ENCODE data around the gene BMP8B.

The BMP8B gene

DNA sequence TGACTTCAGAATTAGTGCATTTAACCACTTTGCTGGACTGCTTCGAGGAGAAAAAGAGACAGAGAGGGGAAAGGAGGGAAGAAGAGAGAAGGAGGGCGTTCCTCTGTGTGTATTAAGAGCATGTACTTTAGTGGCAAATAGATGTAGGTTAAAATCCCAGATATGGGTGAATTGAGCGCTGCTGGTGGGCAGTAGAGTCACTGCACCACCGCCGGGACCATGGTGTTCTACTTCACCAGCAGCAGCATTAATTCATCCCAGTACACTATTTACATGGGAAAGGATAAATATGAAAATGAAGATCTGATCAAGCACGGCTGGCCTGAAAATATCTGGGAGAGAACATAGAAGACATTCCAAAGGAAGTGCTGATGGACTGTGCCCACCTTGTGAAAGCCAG lies 70.9 kb downstream of the BMP8B start:
- DNase-seq, result no peak

DNA sequence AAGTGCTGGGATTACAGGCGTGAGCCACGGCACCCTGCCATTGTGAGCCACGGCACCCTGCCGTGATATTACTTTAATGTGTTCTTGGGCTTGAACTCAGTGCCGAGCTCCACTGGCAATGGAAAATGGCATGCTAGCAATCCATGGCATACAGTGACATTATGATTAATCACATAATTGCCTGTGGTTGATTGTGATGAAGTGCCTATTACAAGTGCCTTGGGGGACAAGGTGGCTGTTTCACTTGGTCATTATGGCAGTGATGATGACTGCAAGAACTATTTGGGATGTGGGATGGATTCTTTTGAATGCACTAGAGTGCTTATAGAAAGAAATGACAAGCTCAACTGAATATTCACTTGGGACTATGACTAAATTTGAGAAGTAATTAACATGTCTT lies 75.1 kb downstream of the BMP8B start:
- DNase-seq, result no peak

DNA sequence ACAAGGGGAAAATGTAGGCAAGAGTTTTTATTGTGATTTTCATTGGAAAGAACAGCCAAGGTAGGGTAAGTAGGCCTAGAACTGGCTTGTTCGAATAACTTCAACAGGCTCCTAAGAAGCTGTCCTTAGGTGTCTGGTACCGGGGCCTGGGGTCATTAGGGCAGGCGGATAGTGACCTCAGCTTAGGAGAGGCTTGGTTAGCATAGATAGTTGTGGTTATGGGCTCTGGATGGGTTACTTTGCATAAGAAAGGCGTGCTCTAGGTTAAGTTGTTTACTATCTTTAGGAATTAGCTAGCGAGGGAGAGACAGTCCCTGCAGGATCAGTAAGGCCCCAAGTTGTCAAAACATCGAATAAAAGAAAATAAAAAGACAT lies 76.7 kb downstream of the BMP8B start:
- DNase-seq, result no peak

DNA sequence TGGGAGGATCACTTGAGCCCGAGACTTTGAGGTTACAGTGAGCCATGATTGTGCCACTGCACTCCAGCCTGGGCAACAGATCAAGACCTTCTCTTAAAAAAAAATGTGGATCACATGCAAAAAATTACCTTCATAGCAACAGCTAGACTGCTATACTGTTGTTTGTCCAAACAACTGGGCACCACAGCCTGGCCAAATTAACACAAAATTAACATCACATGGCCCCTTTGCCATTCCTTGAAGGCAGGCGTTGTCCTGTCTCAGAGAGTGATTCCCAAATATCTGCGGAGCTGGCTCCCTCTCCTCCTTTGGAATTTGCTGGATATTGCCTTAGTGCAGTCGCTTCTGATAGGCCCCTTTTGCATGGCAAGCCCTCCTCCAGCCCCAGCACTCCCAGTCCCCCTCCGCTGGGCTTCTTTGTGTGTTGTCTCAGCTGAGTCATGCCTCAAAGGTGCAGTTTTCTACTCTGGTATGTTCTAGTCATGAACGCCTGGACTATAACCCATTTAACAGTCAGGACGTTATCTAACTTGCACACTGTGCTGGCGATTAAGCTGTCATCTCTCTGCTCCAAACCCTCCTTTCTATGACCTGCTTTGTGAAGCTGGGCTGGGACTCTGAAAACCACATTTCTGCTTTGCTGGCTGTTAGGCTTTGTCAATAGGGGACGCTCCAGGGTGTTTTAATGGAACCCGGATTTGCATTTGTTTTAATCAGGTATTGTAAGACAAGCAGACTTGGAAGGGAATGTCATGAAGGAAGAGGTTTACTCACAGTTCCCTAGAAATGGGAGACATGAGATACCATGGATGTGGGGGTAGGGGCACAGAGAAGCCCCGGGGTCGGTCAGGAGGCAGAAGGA lies 77.3 kb downstream of the BMP8B start:
- DNase-seq, result no peak

DNA sequence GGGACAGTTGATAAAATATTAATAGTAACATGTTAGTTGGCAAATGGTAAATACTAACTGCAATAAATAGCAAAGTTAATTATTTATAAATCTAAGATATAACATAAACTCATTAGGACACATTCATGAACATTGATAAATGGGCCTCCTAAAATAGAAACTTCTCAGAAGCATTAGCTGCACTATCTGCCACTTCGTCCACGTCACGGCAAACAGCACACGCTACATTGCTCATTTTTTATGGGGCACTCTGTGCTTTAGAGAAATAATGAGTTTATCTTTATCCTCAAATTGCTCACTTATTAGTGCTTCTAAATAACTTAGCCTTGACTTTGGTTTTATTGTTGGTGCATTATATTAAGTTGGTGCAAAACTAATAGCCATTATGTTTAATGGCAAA lies 81.2 kb downstream of the BMP8B start:
- no peak for DNase-seq

All from stimulated activated CD4-positive, alpha-beta T cell treated with anti-CD3 and anti-CD28 coated beads, Interleukin-2, amount 100 ng/mL, for 24 hours (primary cell).